H1 (cell line): ENCODE measurements around the gene NOS1AP. TPM values are rescaled to one million over a fixed set of nuclear protein-coding genes. Genes with fewer than 3 reads are reported as not detected.

ENCODE experiments used
- CTCF ChIA-PET: fragments of 300-600 bp; sonication (Branson Sonifier 250); formaldehyde crosslinking; loops from one replicate; lab custom pipeline; 2021; ENCODE audit not compliant: partially characterized antibody; lab: Charles Lee
- POLR2A ChIA-PET: fragments of 300-600 bp; sonication (Branson Sonifier 250); formaldehyde crosslinking; loops from one replicate; lab custom pipeline; 2021; ENCODE audit warnings: inconsistent platforms; ENCODE audit not compliant: partially characterized antibody; lab: Charles Lee
- DNase-seq, 2 experiments: peaks; one replicate each; pipeline versions ENCODE4 v3.0.0 to v3.0.0-alpha.2; 2010 to 2022; ENCODE audit warnings: low spot score in 2 of 2, low read depth in 1 of 2, mixed read lengths in 1 of 2
- FAIRE-seq: peaks from 2 replicates; lab custom pipeline; 2011; peaks lifted over from hg19 to GRCh38; lab: Jason Lieb, UNC
- H2AFZ ChIP-seq: 2 replicates; pipeline ENCODE4 v1.8.1; 2012; ENCODE audit warnings: low read length, inconsistent platforms
- H2AK5ac ChIP-seq: 2 replicates; pipeline ENCODE4 v1.6.1; 2013; ENCODE audit warnings: low read depth, low read length
- H2BK120ac ChIP-seq: replicated peaks from 2 replicates; pipeline ENCODE3; 2013; ENCODE audit warnings: low read depth, low read length, inconsistent platforms
- H2BK12ac ChIP-seq: 2 replicates; pipeline ENCODE4 v1.6.1; 2013; ENCODE audit warnings: low read depth, low read length
- H2BK15ac ChIP-seq: 2 replicates; pipeline ENCODE4 v1.6.1; 2013; ENCODE audit warnings: low read length
- H2BK20ac ChIP-seq: 2 replicates; pipeline ENCODE4 v1.6.1; 2013; ENCODE audit warnings: low read length
- H2BK5ac ChIP-seq: 2 replicates; pipeline ENCODE4 v1.6.1; 2013; ENCODE audit warnings: low read depth, low read length
- H3K14ac ChIP-seq: 2 replicates; pipeline ENCODE4 v1.6.1; 2013; ENCODE audit warnings: inconsistent platforms; ENCODE audit not compliant: insufficient read length
- H3K18ac ChIP-seq: 2 replicates; pipeline ENCODE4 v1.6.1; 2013; ENCODE audit warnings: low read length; ENCODE audit errors: extremely low read depth
- H3K23ac ChIP-seq: 2 replicates; pipeline ENCODE4 v1.6.1; 2013; ENCODE audit warnings: inconsistent platforms; ENCODE audit not compliant: insufficient read length
- H3K23me2 ChIP-seq: 2 replicates; pipeline ENCODE4 v1.6.1; 2013; ENCODE audit warnings: low read depth, low read length
- H3K27ac ChIP-seq: 2 replicates; pipeline ENCODE4 v1.6.1; 2011; ENCODE audit warnings: low read depth, low read length, inconsistent platforms
- H3K27me3 ChIP-seq, 4 experiments: replicated peaks in 1 of 4; 1 replicate in 1 of 4; 2 replicates in 3 of 4; pipeline versions ENCODE4 v1.6.1 to v1.8.1; 2011 to 2013; ENCODE audit warnings: low read length in 3 of 4, mild to moderate bottlenecking in 3 of 4, inconsistent platforms in 2 of 4, mixed read lengths in 2 of 4, moderate library complexity in 1 of 4; ENCODE audit not compliant: control insufficient read depth in 3 of 4, insufficient read depth in 3 of 4; ENCODE audit errors: extremely low read depth in 1 of 4
- H3K36me3 ChIP-seq, 4 experiments: 2 replicates each; pipeline versions ENCODE4 v1.6.1 to v1.8.1; 2011 to 2013; ENCODE audit warnings: mild to moderate bottlenecking in 4 of 4, low read length in 3 of 4, moderate library complexity in 2 of 4, control low read depth in 1 of 4, inconsistent platforms in 1 of 4; ENCODE audit not compliant: insufficient read depth in 4 of 4, control insufficient read depth in 2 of 4
- H3K4ac ChIP-seq: replicated peaks from 2 replicates; pipeline ENCODE3; 2013; ENCODE audit warnings: low read length, low read depth, mixed read lengths, inconsistent platforms; ENCODE audit not compliant: insufficient read length
- H3K4me1 ChIP-seq, 4 experiments: replicated peaks in 1 of 4; 1 replicate in 1 of 4; 2 replicates in 3 of 4; pipeline versions ENCODE4 v1.6.1 to v1.8.1; 2011 to 2013; ENCODE audit warnings: low read length in 3 of 4, inconsistent platforms in 2 of 4, mixed read lengths in 1 of 4; ENCODE audit not compliant: insufficient read depth in 4 of 4, control insufficient read depth in 3 of 4
- H3K4me2 ChIP-seq, 2 experiments: 2 replicates each; pipeline versions ENCODE4 v1.6.1 to v1.8.1; 2011 to 2013; ENCODE audit warnings: low read depth in 2 of 2, low read length in 2 of 2, control low read depth in 1 of 2, inconsistent platforms in 1 of 2, mild to moderate bottlenecking in 1 of 2; ENCODE audit not compliant: insufficient read depth in 1 of 2
- H3K4me3 ChIP-seq, 4 experiments: fragments of 200-600, 300-600 bp in 1 of 4; sonication (generic), shearing (Covaris generic), sonication (Bioruptor Twin) in 1 of 4; 2 replicates each; pipeline versions ENCODE4 v1.5.1 to v1.8.1; 2011 to 2016; ENCODE audit warnings: low read length in 4 of 4, low read depth in 3 of 4, control low read depth in 2 of 4, inconsistent platforms in 2 of 4, mild to moderate bottlenecking in 2 of 4, mixed read lengths in 1 of 4, moderate library complexity in 1 of 4; ENCODE audit not compliant: insufficient read depth in 2 of 4; ENCODE audit errors: extremely low read depth in 1 of 4
- H3K56ac ChIP-seq: replicated peaks from 2 replicates; pipeline ENCODE3; 2013; ENCODE audit warnings: low read depth, mild to moderate bottlenecking, mixed read lengths, low read length, inconsistent platforms; ENCODE audit not compliant: insufficient read length
- H3K79me1 ChIP-seq: 2 replicates; pipeline ENCODE4 v1.6.1; 2013; ENCODE audit warnings: low read depth, low read length, control low read depth
- H3K79me2 ChIP-seq, 2 experiments: 2 replicates each; pipeline versions ENCODE4 v1.6.1 to v1.8.1; 2012 to 2013; ENCODE audit warnings: low read length in 2 of 2, mild to moderate bottlenecking in 2 of 2, inconsistent platforms in 1 of 2; ENCODE audit not compliant: insufficient read depth in 2 of 2, control insufficient read depth in 1 of 2
- H3K9ac ChIP-seq, 4 experiments: replicated peaks in 1 of 4; 1 replicate in 1 of 4; 2 replicates in 3 of 4; pipeline versions ENCODE4 v1.6.1 to v1.8.1; 2011 to 2013; ENCODE audit warnings: low read depth in 3 of 4, low read length in 3 of 4, control low read depth in 2 of 4, mild to moderate bottlenecking in 2 of 4, moderate library complexity in 2 of 4, inconsistent platforms in 1 of 4; ENCODE audit errors: extremely low read depth in 1 of 4
- H3K9me3 ChIP-seq, 2 experiments: 2 replicates each; pipeline versions ENCODE4 v1.6.1 to v1.8.1; 2012 to 2013; ENCODE audit warnings: mild to moderate bottlenecking in 2 of 2, moderate library complexity in 2 of 2, control low read depth in 1 of 2, inconsistent platforms in 1 of 2, low read depth in 1 of 2, low read length in 1 of 2, mixed read lengths in 1 of 2; ENCODE audit not compliant: insufficient read depth in 2 of 2
- H4K20me1 ChIP-seq, 2 experiments: replicated peaks in 1 of 2; 2 replicates each; pipeline versions ENCODE3 to v1.8.1; 2011 to 2013; ENCODE audit warnings: inconsistent platforms in 2 of 2, low read length in 2 of 2, mild to moderate bottlenecking in 1 of 2; ENCODE audit not compliant: insufficient read depth in 2 of 2, control insufficient read depth in 1 of 2
- H4K5ac ChIP-seq: 2 replicates; pipeline ENCODE4 v1.6.1; 2013; ENCODE audit warnings: low read length, low read depth, mixed read lengths, inconsistent platforms; ENCODE audit not compliant: insufficient read length
- H4K8ac ChIP-seq: 2 replicates; pipeline ENCODE4 v1.8.0; 2013; ENCODE audit warnings: mild to moderate bottlenecking, moderate library complexity, low read length, inconsistent platforms; ENCODE audit not compliant: insufficient read depth; ENCODE audit errors: extremely low read depth
- H4K91ac ChIP-seq: replicated peaks from 2 replicates; pipeline ENCODE3; 2013; ENCODE audit warnings: low read length, mixed read lengths, inconsistent platforms; ENCODE audit not compliant: insufficient read length
- CHD1 ChIP-seq: IDR thresholded peaks from 2 replicates; pipeline ENCODE4 v1.6.1; 2012; ENCODE audit warnings: low read depth, low read length, improper control_type of control experiment
- CREB1 ChIP-seq: IDR thresholded peaks from 2 replicates; pipeline ENCODE4 v1.6.1; 2012; ENCODE audit warnings: inconsistent platforms
- HDAC2 ChIP-seq, 2 experiments: fragments of 300-600 bp in 1 of 2; sonication (generic) in 1 of 2; IDR thresholded peaks; 2 replicates each; pipeline ENCODE4 v1.6.1; 2011 to 2012; ENCODE audit warnings: low read depth in 2 of 2, low read length in 2 of 2, mild to moderate bottlenecking in 2 of 2, moderate library complexity in 2 of 2, borderline replicate concordance in 1 of 2, inconsistent platforms in 1 of 2
- NRF1 ChIP-seq: IDR thresholded peaks from 2 replicates; pipeline ENCODE4 v1.6.1; 2011; ENCODE audit warnings: mild to moderate bottlenecking, low read depth, low read length, improper control_type of control experiment
- POU5F1 ChIP-seq: IDR thresholded peaks from 2 replicates; pipeline ENCODE4 v1.6.1; 2011; ENCODE audit warnings: low read depth, mild to moderate bottlenecking, low read length, moderate library complexity
- RXRA ChIP-seq: IDR thresholded peaks from 2 replicates; pipeline ENCODE4 v1.6.1; 2011; ENCODE audit warnings: low read depth, mild to moderate bottlenecking, low read length, moderate library complexity; ENCODE audit not compliant: insufficient read depth
- SIN3A ChIP-seq, 2 experiments: IDR thresholded peaks in 1 of 2; conservative IDR thresholded peaks in 1 of 2; 2 replicates each; pipeline ENCODE4 v1.6.1; 2011 to 2012; ENCODE audit warnings: low read length in 2 of 2, improper control_type of control experiment in 1 of 2, low read depth in 1 of 2, mild to moderate bottlenecking in 1 of 2
- SP1 ChIP-seq: IDR thresholded peaks from 2 replicates; pipeline ENCODE4 v1.6.1; 2011; ENCODE audit warnings: low read depth, low read length
- YY1 ChIP-seq: IDR thresholded peaks from 2 replicates; pipeline ENCODE4 v1.6.1; 2011; ENCODE audit warnings: low read depth, mild to moderate bottlenecking, low read length
- polyA plus RNA-seq, 7 experiments: library from polyadenylated mRNA; depleted of rRNA in 3 of 7; stranded (reverse) in 5 of 7; unstranded in 2 of 7; fragments of >200 nt in 5 of 7; fragments of 200-250 nt in 2 of 7; gene quantifications; 1 replicate in 5 of 7; 2 replicates in 1 of 7; 4 replicates in 1 of 7; pipeline versions ENCODE4 v1.2.1 to v1.2.3, GENCODE V29; 2011 to 2013; ENCODE audit warnings: missing spikeins in 2 of 7, mixed read lengths in 2 of 7
- total RNA-seq: library from RNA; stranded (reverse); fragmentation: NEBNext Ultra II Directional; extraction: Animal tissue kit (Norgen Biotek cat#: 25700); gene quantifications from 2 replicates; pipeline ENCODE4 v1.2.1, GENCODE V29; 2021
- TF ChIP-seq, protein P1 (sequence below), 3 experiments: IDR thresholded peaks; 1 replicate in 2 of 3; 2 replicates in 1 of 3; pipeline versions ENCODE4 v1.5.1 to v1.6.1; 2011; ENCODE audit warnings: low read length in 3 of 3, mild to moderate bottlenecking in 3 of 3, inconsistent platforms in 2 of 3, low read depth in 1 of 3, moderate library complexity in 1 of 3; ENCODE audit not compliant: insufficient read depth in 1 of 3; ENCODE audit errors: control extremely low read depth in 1 of 3

Gene NOS1AP
- total and polyA plus RNA-seq, 2 of the 8 experiments (the other 6 are each of a cell fraction or from before 2014, with no cell fraction given), result 2.4 to 12.1 TPM

DNA sequence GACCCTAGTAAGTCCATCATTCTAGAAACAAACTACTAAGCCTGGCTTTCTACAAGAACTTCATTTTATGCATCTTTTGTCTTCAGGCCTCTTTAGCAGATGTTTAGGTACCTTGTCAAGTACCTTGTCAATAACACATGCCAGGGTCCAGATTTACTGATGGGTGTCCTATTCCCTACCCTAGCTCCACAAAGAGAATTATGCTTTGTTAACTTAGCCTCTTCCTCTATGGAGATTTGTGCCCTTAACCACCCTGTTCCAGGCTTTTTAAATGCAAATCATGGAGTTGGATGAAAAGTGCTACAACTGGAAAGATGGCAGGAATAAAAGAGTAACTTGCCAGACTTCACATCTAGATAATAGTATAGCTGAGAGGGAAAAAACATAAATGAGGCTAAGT is 264.5 kb downstream of the NOS1AP start:
- H4K8ac ChIP-seq, result no peak overlapping the region
- H3K9ac ChIP-seq, result no peak overlapping the region
- ChIA-PET CTCF (interaction anchor here (2.2 kb wide), 1 partner anchor 23 kb away, joined by 7 read pairs; no protein-coding TSS in a partner anchor), POLR2A (interaction anchor here (0.7 kb wide), 1 partner anchor 26 kb away, joined by 3 read pairs; no protein-coding TSS in a partner anchor)
- H2BK20ac ChIP-seq, result no peak overlapping the region
- H4K20me1 ChIP-seq, result no peaks in the 10 kb centered on the region
- no peak overlapping the region for H3K4ac ChIP-seq
- H3K27me3 ChIP-seq, result no peaks in the 10 kb centered on the region
- no peak overlapping the region for H2AK5ac ChIP-seq
- no peak overlapping the region for H2BK5ac ChIP-seq
- no peak overlapping the region for H2BK120ac ChIP-seq
- no peak overlapping the region for H3K56ac ChIP-seq
- H2BK12ac ChIP-seq, result no peak overlapping the region
- TF ChIP-seq CREB1 (no peak), POU5F1 (no peak), SP1 (no peak), HDAC2 (IDR thresholded peaks at IDR 0.05; ENCODE audit: borderline replicate concordance in 1 of 2, low read depth in 2 of 2, low read length in 2 of 2) (no peak), YY1 (no peak), SIN3A (conservative IDR thresholded peaks at IDR 0.05 in 1 of 2, IDR thresholded peaks at IDR 0.05 in 1 of 2; ENCODE audit: low read depth in 1 of 2, low read length in 2 of 2) (no peak), RXRA (no peak), NRF1 (no peak), CHD1 (no peak)
- TF ChIP-seq, protein P1, sequence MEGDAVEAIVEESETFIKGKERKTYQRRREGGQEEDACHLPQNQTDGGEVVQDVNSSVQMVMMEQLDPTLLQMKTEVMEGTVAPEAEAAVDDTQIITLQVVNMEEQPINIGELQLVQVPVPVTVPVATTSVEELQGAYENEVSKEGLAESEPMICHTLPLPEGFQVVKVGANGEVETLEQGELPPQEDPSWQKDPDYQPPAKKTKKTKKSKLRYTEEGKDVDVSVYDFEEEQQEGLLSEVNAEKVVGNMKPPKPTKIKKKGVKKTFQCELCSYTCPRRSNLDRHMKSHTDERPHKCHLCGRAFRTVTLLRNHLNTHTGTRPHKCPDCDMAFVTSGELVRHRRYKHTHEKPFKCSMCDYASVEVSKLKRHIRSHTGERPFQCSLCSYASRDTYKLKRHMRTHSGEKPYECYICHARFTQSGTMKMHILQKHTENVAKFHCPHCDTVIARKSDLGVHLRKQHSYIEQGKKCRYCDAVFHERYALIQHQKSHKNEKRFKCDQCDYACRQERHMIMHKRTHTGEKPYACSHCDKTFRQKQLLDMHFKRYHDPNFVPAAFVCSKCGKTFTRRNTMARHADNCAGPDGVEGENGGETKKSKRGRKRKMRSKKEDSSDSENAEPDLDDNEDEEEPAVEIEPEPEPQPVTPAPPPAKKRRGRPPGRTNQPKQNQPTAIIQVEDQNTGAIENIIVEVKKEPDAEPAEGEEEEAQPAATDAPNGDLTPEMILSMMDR (IDR thresholded peaks at IDR 0.05; ENCODE audit: control extremely low read depth in 1 of 3, insufficient read depth in 1 of 3, low read depth in 1 of 3, low read length in 3 of 3), result no peak
- TF ChIP-seq, all 59 proteins: peak for 0
- Histone ChIP-seq H3K14ac (no peak overlapping the region), H2BK15ac (no peak overlapping the region), H3K23me2 (no peaks in the 10 kb centered on the region), H4K5ac (no peak overlapping the region), H3K9me3 (no peaks in the 10 kb centered on the region), H3K4me1 (no peaks in the 10 kb centered on the region), H3K23ac (no peak overlapping the region), H3K79me1 (no peaks in the 10 kb centered on the region), H3K4me3 (no peak overlapping the region), H3K27ac (no peak overlapping the region), H2AFZ (no peak overlapping the region), H3K18ac (no peak overlapping the region), H3K36me3 (0 out of 8 replicates have a peak, but pooled peaks cover 0 to 2% (median 0%) of the 10 kb centered on the region in 4 experiments), H3K4me2 (no peak overlapping the region), H3K79me2 (no peaks in the 10 kb centered on the region), H4K91ac (no peak overlapping the region)
- DNase-seq (no peak), FAIRE-seq (no peak)
